Urinary bladder (tissue), 4 donors: ENCODE measurements around the gene ICAM1. TPM values are rescaled to one million over a fixed set of nuclear protein-coding genes. Genes with fewer than 3 reads are reported as not detected.

Experiments
- DNase-seq: peaks from one replicate; pipeline ENCODE4 v3.0.0-alpha.2; 2015; ENCODE audit errors: extremely low spot score
- H3K27ac ChIP-seq: one replicate; pipeline ENCODE4 v1.5.1; 2013; ENCODE audit warnings: low read depth, mild to moderate bottlenecking, moderate library complexity
- H3K36me3 ChIP-seq: one replicate; pipeline ENCODE4 v1.6.1; 2013; ENCODE audit warnings: mild to moderate bottlenecking, moderate library complexity; ENCODE audit not compliant: insufficient read depth
- H3K4me1 ChIP-seq: one replicate; pipeline ENCODE4 v1.6.1; 2013; ENCODE audit warnings: mild to moderate bottlenecking, moderate library complexity; ENCODE audit not compliant: insufficient read depth
- H3K4me3 ChIP-seq: one replicate; pipeline ENCODE4 v1.5.1; 2013; ENCODE audit warnings: low read depth, low read length
- WGBS: extraction: QIAGEN DNeasy Blood & Tissue Kit; methylation state at CpG from one replicate; pipeline ENCODE4 v1.1.7; 2013; 5-methylcytosine and 5-hydroxymethylcytosine counted together
- polyA plus RNA-seq: library from polyadenylated mRNA; stranded (reverse); fragments of 200-250 nt; gene quantifications from one replicate; pipeline ENCODE4 v1.2.3, GENCODE V29; 2013
- total RNA-seq: library from RNA; depleted of rRNA; stranded (reverse); fragments of >200 nt; gene quantifications from one replicate; pipeline ENCODE4 v1.2.3, GENCODE V29; 2014
- donor health status: healthy with polysubstance abuse.
- donor health status: healthy.

Gene ICAM1
- total and polyA plus RNA-seq, 2 donors: 7.7 to 26.4 TPM

DNA sequence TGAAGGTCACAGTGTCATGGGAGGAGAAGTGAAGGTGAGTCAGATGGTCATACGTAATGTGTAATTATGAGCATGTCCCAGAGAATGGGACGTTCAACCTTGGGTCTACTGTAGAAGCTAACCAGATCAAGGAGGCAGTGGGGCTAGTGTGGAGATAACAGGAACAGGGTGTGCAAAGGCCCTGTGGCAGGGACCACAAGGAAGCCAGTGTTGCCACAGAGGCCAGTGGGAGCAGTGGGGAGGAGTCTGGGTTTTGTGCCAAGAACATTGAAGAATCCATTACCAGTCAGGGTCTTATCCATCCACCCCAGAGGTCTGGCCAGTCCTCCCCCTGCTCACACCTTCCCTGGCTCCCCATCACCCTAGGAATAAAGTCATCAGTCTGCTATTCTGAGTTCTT lies 15.6 kb upstream of the ICAM1 start:
- no peaks in the 10 kb centered on the region for H3K36me3 ChIP-seq
- H3K4me1 ChIP-seq: no peaks in the 10 kb centered on the region
- DNase-seq: no peak
- H3K4me3 ChIP-seq: no peak overlapping the region
- no peak overlapping the region for H3K27ac ChIP-seq
- WGBS: 92% methylated on average over 2 of the region's 2 CpGs

DNA sequence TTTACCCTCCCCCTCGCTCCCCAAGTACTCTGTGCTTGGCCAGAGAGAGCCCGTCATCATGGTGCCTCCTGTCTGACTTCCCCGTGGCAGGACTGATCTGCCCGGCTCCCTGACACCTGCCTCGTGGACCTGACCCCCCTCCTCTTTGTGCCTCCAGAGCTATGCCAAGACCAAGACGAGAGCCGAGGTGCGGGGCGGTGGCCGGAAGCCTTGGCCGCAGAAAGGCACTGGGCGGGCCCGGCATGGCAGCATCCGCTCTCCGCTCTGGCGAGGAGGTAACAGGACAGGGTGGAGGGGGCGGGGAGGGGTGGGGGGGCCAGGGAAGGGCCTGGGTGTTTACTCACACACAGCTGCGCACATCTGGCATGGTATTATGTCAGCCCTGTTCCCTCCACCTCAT lies 14.4 kb upstream of the ICAM1 start:
- 74% methylated on average over 18 of the region's 18 CpGs for WGBS
- no peaks in the 10 kb centered on the region for H3K36me3 ChIP-seq

DNA sequence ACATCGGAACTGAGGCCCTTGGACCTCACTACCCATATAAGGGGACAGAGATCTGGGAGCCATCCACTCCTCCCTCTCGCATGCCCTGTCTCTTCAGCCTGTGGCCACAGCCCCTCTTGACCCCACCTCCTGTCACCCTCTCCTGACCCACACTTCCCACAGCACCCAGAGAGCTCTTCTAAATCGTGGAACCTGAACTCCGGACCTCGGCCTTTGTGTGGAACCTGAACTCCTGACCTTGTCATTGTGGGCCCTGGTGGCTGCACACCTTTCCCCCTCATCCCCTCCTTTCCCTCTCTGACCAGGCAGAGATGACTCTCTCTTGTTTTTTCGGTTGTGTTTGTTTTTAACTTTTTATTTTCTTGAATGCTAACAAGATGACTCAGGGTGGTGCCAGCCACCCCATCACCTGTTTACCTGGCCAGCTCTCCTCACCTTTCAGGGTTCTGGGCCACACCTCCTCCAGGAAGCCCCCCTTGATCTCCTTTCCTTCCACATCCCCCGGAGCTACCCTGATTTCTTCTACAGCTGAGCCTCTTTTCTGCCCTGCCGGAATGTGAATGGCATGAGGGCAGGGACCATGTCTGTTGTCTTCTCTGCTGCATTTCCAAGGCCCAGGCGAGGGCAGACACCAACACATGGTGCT lies 13.8 kb upstream of the ICAM1 start:
- Histone ChIP-seq H3K4me3 (no peak overlapping the region), H3K4me1 (no peaks in the 10 kb centered on the region), H3K27ac (no peak overlapping the region), H3K36me3 (no peaks in the 10 kb centered on the region)
- no peak for DNase-seq
- 81% methylated on average over 9 of the region's 9 CpGs for WGBS

More for the DNA sequence above, 14.4 kb upstream of the ICAM1 start:
- Histone ChIP-seq H3K4me1 (no peaks in the 10 kb centered on the region), H3K4me3 (no peak overlapping the region), H3K27ac (no peak overlapping the region)
- DNase-seq: no peak

DNA sequence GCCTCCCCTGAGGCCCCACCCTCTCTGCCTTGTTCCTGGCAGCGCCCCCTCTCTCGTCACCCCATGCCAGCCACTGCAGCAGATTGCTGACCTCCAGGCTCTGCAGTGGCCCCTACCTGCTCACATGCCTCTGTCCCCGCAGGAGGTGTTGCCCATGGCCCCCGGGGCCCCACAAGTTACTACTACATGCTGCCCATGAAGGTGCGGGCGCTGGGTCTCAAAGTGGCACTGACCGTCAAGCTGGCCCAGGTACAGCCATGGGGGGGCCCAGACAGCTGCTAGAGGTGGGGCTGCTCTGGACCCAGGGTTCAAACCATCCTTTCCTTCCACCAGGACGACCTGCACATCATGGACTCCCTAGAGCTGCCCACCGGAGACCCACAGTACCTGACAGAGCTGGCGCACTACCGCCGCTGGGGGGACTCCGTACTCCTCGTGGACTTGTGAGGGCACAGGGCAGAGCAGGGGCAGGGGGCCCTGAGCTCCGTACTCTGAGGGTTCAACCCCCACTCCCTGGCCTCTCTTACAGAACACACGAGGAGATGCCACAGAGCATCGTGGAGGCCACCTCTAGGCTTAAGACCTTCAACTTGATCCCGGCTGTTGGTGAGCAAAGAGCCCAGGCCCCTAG lies 12.7 kb upstream of the ICAM1 start:
- 97% methylated on average over 18 of the region's 18 CpGs for WGBS
- H3K27ac ChIP-seq: no peak overlapping the region
- DNase-seq: no peak
- no peak overlapping the region for H3K4me3 ChIP-seq
- no peaks in the 10 kb centered on the region for H3K36me3 ChIP-seq
- no peaks in the 10 kb centered on the region for H3K4me1 ChIP-seq

DNA sequence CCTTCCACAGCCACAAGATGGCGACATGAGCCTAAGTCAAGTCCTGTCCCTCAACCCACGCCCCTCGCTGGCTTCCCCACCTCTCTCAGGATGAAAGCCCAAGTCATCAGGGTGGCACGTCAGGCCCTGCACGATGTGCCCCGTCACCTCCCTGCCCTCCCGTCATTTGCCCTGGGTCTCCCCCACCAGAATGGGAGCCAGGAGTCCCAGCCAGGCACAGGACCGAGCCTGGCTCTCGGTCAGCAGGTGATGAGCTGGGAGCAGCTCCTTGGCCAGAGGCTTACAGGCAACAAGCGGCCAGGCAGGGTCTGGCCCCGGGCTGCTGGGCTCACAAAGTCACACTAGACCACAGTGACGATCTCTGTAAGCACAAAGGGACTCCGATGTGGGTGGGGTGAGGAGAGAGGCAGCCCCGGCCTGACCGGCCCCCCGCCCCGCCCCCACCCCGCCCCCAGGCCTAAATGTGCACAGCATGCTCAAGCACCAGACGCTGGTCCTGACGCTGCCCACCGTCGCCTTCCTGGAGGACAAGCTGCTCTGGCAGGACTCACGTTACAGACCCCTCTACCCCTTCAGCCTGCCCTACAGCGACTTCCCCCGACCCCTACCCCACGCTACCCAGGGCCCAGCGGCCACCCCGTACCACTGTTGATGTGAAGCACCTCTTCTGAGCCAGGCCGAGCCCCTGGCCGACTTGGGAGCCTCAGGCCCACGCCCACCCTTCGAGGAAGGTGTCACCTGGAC lies 11.6 kb upstream of the ICAM1 start:
- Histone ChIP-seq H3K36me3 (no peaks in the 10 kb centered on the region), H3K27ac (no peak overlapping the region), H3K4me3 (no peak overlapping the region), H3K4me1 (no peaks in the 10 kb centered on the region)
- peak; percentile 33 for DNase-seq
- 59% methylated on average over 32 of the region's 32 CpGs for WGBS

DNA sequence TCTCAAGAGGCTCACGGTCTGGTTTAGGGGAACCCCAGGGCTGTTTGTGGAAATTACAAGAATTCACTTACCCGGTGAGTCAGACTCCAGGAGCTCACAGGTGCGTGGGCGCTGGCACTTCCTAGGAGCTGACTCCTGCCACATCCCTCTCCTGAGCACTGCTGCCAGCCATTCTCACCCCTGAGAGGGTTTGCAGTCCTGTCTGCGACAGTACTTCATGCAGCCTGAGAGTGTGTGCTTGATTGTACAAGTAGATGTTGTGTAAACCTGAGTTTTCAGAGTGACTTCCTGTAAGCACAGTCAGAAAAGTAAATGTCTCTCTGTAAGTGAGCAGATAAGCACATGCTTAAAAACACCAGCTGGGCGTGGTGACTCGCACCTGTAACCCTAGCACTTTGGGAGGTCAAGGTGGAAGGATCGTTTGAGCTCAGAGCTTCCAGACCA lies 10.8 kb upstream of the ICAM1 start:
- H3K4me3 ChIP-seq: no peak overlapping the region
- no peak overlapping the region for H3K27ac ChIP-seq
- H3K36me3 ChIP-seq: no peaks in the 10 kb centered on the region
- WGBS: 83% methylated on average over 8 of the region's 8 CpGs
- DNase-seq: no peak
- H3K4me1 ChIP-seq: no peaks in the 10 kb centered on the region

DNA sequence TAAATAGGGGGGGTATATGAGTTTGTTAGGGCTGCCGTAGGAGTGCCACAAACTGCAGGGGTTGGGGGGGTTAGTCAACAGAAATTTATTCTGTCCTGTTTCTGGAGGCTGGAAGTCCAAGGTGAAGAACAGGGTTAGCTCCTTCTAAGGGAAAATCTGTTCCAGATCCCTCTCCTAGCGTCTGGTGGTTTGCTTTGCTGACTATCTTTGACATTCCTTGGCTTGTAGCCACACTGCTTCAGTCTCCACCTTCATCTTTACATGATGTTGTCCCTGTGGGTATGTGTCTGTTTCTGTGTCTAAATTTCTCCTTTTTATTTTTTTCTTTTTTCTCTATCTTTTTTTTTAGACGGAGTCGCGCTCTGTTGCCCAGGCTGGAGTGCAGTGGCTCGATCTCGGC lies 8.1 kb upstream of the ICAM1 start:
- WGBS: 77% methylated on average over 7 of the region's 7 CpGs
- no peaks in the 10 kb centered on the region for H3K4me1 ChIP-seq
- no peak for DNase-seq

DNA sequence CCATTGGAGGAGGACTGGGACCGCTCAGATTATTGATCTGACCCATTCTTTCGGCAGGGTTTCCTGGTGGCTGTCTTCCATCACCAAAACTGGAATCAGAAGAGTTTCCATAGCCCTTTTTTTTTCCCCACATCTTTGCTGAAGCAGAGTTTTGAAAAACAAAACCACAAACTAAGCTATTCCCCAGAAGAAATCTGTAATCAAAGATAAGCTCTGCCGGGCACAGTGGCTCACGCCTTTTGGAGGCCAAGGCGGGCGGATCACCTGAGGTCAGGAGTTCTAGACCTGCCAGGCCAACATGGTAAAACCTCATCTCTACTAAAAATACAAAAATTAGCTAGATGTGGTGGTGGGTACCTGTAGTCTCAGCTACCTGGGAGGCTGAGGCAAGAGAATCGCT lies 4.2 kb upstream of the ICAM1 start:
- Histone ChIP-seq H3K4me3 (no peak overlapping the region), H3K4me1 (no peaks in the 10 kb centered on the region), H3K27ac (no peak overlapping the region), H3K36me3 (no peaks in the 10 kb centered on the region)
- 86% methylated on average over 7 of the region's 7 CpGs for WGBS
- DNase-seq: no peak

More for the DNA sequence above, 8.1 kb upstream of the ICAM1 start:
- no peak overlapping the region for H3K4me3 ChIP-seq
- H3K27ac ChIP-seq: no peak overlapping the region
- H3K36me3 ChIP-seq: no peaks in the 10 kb centered on the region

DNA sequence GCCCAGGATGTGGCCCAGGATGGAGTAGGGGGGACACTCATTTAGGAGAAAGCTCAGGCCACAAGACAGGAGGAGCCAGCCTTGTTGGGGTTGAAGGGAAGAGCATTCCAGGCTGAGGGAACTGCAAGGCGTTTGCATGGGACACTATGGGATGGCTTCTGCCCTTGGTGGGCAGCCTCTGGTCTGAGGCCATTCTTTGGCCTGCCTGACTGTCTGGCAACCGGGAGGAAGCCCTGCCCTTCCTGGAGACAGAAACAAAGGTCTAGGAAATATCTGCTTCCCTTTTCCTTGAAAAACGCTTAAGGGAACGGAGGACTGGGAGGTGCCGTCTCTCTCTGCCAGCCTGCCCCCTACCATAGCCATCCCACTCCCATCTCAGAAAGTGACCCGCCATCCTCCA lies 2.8 kb upstream of the ICAM1 start:
- H3K4me1 ChIP-seq: no peaks in the 10 kb centered on the region
- 64% methylated on average over 6 of the region's 6 CpGs for WGBS

DNA sequence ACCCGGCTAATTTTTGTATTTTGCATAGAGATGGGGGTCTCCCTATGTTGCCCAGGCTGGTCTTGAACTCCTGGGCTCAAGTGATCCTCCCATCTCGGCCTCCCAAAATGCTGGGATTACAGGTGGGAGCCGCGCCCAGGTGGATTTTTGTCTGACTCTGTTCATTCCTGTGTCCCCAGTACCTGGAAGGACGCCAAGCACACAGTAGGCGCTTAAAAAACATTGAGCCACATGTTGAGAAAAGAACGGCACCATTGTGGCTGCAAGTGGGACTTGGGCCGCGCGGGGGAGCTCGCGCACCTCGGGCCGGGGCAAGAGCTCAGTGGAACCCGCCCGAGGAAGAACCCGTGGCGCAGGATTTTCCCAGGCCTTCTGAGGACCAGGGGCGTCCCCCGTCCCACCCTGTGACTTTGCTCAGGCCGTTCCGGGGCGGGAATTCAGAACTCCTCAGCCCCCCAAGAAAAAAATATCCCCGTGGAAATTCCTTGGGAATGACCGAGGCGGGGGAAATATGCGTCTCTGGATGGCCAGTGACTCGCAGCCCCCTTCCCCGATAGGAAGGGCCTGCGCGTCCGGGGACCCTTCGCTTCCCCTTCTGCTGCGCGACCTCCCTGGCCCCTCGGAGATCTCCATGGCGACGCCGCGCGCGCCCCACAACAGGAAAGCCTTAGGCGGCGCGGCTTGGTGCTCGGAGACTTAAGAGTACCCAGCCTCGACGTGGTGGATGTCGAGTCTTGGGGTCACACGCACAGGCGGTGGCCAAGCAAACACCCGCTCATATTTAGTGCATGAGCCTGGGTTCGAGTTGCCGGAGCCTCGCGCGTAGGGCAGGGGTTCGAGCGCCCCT lies 1.4 kb upstream of the ICAM1 start:
- WGBS: 5% methylated on average over 59 of the region's 59 CpGs
- no peak for DNase-seq
- Histone ChIP-seq H3K4me1 (no peaks in the 10 kb centered on the region), H3K4me3 (peak overlapping the region; percentile 36), H3K27ac (no peak overlapping the region), H3K36me3 (no peaks in the 10 kb centered on the region)

More for the DNA sequence above, 2.8 kb upstream of the ICAM1 start:
- H3K36me3 ChIP-seq: no peaks in the 10 kb centered on the region
- no peak overlapping the region for H3K27ac ChIP-seq
- no peak for DNase-seq
- no peak overlapping the region for H3K4me3 ChIP-seq

DNA sequence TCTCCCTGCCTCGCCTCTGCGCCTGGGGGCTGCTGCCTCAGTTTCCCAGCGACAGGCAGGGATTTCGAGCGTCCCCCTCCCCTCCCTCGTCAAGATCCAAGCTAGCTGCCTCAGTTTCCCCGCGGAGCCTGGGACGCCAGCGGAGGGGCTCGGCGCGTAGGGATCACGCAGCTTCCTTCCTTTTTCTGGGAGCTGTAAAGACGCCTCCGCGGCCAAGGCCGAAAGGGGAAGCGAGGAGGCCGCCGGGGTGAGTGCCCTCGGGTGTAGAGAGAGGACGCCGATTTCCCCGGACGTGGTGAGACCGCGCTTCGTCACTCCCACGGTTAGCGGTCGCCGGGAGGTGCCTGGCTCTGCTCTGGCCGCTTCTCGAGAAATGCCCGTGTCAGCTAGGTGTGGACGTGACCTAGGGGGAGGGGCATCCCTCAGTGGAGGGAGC lies 722 bp upstream of the ICAM1 start:
- Histone ChIP-seq H3K4me3 (peak overlapping the region; percentile 36), H3K36me3 (peaks cover 2% of the 10 kb centered on the region), H3K4me1 (no peaks in the 10 kb centered on the region), H3K27ac (peak overlapping the region; percentile 63)
- WGBS: 3% methylated on average over 37 of the region's 37 CpGs
- no peak for DNase-seq

DNA sequence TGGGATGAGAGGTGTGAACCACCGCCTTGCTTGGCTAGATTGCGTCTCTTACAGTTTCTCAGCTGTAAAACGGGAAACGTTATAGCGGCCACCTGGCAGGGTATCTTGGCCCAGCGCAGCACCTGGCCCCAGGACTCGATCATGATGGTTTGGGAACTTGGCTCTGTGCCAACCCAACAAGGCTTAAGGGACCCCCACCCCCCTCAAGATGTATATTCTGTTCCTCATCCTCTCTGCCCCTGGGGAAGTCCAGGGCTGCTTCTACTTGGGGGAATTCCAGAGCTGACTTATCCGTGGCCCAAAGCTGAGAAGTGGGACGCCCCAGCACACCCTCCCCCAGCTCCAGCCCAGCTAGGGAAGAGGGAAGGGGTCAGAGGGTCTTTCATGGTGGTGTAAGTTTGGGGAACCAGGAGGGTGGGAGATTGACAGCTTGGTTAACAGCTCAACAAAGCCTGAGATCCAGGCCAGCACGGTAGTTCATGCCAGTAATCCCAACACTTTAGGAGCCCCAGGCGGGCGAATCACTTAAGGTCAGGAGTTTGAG lies 695 bp downstream of the ICAM1 start:
- H3K4me1 ChIP-seq: no peaks in the 10 kb centered on the region
- H3K36me3 ChIP-seq: peaks cover 2% of the 10 kb centered on the region
- peak overlapping the region; percentile 63 for H3K27ac ChIP-seq
- no peak for DNase-seq
- 31% methylated on average over 12 of the region's 12 CpGs for WGBS
- peak overlapping the region; percentile 36 for H3K4me3 ChIP-seq

DNA sequence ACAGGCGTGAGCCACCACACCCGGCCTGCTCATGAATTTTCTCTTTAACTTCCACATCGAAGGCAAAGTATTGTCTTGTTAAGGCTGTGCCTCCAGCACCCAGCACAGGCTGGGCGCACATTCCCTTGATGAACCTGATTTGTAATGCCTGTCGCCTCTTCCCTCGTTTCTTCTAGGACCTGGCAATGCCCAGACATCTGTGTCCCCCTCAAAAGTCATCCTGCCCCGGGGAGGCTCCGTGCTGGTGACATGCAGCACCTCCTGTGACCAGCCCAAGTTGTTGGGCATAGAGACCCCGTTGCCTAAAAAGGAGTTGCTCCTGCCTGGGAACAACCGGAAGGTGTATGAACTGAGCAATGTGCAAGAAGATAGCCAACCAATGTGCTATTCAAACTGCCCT lies 3.7 kb downstream of the ICAM1 start:
- H3K36me3 ChIP-seq: peaks cover 2% of the 10 kb centered on the region
- no peak for DNase-seq
- WGBS: 87% methylated on average over 10 of the region's 10 CpGs
- no peak overlapping the region for H3K27ac ChIP-seq
- no peaks in the 10 kb centered on the region for H3K4me1 ChIP-seq
- H3K4me3 ChIP-seq: no peak overlapping the region
